GM19452 (cell line): Measurements from ENCODE around the gene PHEX.

Source experiments
- ATAC-seq: cut with Tn5 transposase; IDR thresholded peaks from one replicate; pipeline ENCODE4 v1.9.1; 2021; ENCODE audit not compliant: unreplicated experiment

PHEX gene

DNA sequence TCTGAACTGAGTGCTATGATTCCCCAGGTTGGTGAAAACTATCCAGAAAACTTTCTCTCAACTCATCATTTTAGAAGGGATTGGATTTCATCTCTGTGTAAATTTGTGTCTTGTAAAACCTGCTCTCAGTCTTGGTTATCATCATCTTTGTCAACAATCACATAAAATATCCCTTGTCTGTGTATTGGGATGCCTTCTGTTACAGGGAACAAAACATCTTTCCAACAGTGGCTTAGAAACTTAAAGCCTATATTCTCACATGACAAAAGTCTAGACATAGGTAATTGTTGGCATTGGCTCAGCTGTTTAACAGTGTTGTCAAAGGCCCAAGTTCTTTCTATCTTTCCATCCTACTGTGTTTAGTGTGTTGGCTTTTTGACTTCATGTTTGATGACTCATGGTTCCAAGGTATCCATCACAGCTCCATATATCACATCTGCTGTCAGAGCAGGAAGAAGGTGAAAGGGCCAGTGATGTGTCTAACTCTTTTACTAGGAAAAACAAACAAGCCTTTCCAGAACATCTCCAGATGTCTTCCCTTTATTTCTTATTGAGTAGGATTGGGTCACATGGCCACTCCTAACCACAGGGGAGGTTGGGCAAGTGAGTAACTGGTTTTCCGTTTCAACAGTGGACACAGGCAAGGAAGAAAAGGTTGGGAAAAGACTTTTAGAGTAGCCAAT lies 65.0 kb downstream of the PHEX start:
- no peak for ATAC-seq

DNA sequence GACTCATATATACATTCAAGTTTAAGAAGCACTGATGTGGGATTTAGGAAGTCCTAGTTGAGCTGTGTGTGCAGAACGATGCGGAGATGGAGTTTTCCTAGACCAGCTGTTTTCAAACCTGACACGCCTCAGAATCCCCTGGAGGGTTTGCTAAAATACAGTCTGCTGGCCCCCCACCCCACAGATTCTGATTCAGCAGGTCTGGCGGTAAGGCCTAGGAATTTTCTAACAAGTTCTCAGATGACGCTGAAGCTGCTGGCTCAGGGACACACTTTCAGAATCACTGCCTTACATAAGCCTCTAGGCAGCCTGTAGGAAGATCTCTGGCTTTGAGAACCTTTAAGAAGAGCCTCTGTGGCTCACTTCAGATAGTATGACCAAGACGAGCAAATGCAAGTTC lies 73.1 kb downstream of the PHEX start:
- ATAC-seq, result no peak

- ATAC-seq, result no peak
Observed at GRCh38 chrX:22105971-22106370, 73.8 kb downstream of the PHEX start.

- ATAC-seq, result no peak
Observed at GRCh38 chrX:22109442-22109841, 77.3 kb downstream of the PHEX start.

DNA sequence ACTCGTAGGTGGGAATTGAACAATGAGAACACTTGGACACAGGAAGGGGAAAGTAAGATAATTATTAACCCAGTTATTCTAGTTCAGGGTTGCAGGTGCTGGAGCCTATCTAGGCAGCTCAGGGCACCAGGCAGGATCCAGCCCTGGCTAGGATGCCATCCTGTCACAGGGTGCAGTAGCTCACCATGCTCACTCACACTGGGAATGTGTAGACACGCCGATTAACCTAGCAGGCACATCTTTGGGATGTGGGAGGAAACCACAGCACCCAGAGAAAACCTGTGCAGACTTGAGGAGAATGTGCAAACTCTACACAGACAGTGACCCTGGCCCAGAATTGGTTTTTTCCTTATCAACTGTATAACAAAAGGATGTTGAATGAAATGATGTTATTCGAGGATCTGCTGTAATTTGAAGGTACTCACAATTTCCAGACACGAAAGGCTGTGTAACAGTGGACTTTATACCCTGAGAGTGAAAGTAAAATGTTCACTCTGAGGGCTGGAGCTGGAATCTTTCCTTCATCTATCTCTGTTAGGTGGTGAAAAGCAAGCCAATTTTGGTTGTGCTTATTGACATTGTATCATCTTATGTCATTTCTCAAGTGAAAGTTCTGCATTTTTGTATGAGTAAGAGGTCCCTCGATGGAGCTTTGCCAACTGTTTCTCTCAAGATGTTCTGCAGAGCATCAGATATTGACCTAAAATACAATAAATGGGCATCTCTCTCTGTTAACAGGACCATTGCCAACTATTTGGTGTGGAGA lies 78.8 kb downstream of the PHEX start:
- ATAC-seq, result no peak

GRCh38 chrX:22116605-22117546 lies 84.8 kb downstream of the PHEX start:
- ATAC-seq, result no peak

DNA sequence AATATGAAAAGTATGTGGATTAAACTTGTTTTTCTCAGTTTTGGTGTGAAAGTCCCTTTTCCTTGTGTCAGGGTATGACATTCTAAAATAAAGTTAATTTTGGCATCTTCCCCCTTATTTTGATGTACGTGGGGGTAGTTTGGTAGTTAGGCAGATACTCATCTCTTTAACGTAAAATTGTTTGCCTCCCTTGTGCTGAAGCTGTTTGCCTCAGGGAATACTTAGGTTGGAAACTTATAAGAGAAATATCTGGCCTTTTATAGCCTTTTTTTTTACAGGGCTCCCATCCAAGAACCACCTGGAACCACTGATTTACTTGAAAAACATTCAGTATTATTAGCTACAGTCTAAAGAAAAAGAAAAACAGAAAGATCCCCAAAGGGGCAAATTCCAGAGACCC lies 85.5 kb downstream of the PHEX start:
- no peak for ATAC-seq

GRCh38 chrX:22118161-22118830 lies 86.2 kb downstream of the PHEX start:
- ATAC-seq, result no peak

- no peak for ATAC-seq
Observed at GRCh38 chrX:22121161-22121560, 89.0 kb downstream of the PHEX start.

- no peak for ATAC-seq
Observed at GRCh38 chrX:22122510-22122909, 90.4 kb downstream of the PHEX start.

- ATAC-seq, result no peak
Observed at GRCh38 chrX:22124098-22124497, 92.0 kb downstream of the PHEX start.

GRCh38 chrX:22125481-22125880 lies 93.4 kb downstream of the PHEX start:
- ATAC-seq, result no peak

- no peak for ATAC-seq
Observed at GRCh38 chrX:22126327-22126726, 94.2 kb downstream of the PHEX start.

DNA sequence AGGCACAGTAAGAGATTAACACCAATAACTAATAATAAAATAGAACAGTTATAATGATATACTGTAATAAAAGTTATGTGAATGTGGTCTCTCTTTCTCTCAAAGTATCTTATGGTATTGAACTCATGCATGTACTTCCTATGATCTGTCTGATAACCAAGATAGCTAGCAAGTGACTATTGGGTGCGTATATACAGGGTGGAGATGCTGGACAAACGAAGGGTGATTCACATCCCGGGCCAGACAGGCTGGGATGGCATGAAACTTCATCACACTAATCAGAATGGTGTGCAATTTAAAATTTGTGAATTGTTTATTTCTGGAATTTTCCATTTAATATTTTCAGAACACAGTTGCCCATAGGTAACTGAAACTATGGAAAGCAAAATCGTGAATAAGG lies 96.8 kb downstream of the PHEX start:
- ATAC-seq, result no peak

- no peak for ATAC-seq
Observed at GRCh38 chrX:22134681-22135080, 102.6 kb downstream of the PHEX start.

DNA sequence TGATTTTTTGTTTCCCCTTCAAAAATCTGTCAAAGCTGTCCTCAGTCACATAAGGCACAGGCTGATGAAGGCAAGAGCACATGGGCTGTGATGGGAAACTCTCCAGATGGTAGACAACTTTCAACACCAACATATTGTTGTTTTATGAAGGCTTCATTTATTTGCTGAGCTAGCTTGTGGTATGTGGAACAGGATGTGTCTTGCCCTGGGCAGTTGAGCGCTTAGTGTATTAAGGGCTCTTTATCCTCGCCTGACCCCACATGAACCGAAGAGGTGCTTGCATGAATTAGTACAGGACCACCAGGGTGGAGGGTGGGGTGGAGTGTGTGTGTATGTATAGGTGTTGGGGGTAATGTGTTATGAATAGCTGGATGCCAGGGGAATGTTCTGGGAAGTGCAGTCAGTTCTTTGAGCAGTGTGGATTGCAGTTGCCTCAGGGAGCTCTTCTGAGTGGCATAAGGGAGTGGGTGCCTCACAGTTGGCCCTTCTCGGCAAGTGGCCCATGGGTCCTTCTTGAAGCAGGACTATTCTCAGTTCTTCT lies 103.1 kb downstream of the PHEX start:
- ATAC-seq, result no peak

- no peak for ATAC-seq
Observed at GRCh38 chrX:22135994-22136684, 104.0 kb downstream of the PHEX start.

DNA sequence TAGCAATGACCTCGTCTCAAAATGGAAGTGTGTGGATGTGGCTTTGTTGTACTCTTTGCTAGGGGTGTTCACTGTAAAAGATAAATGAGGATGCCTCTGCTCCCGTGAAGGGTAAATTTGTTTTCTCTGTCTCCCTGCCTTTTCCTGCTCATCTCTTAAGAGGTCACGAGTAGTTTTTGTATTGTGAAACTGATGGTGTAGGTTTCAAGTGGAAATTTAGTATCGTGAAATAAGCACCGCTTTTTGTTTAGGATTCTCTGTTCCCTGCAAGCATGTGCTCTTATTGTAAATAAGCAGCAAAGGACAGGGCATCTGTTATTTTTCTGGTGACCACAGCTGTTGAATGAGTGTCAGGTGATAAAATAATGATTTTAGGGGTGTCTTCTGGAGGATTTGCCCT lies 104.6 kb downstream of the PHEX start:
- no peak for ATAC-seq

- ATAC-seq, result no peak
Observed at GRCh38 chrX:22139822-22140221, 107.7 kb downstream of the PHEX start.

- ATAC-seq, result no peak
Observed at GRCh38 chrX:22141047-22141730, 109.1 kb downstream of the PHEX start.
